NCI-H2196 treated with DMSO at 0.1 percent for 48 hours (cell line): ENCODE results near the gene TPM2.
A peak's percentile ranks its signal among the peaks of the same experiment; 100 is the strongest.

Experiments
- DNase-seq: peaks from one replicate; lab custom pipeline; 2025; ENCODE audit not compliant: unreplicated experiment; lab: John Stamatoyannopoulos, UW

TPM2 gene

GRCh38 chr9:35689542-35690293 lies at the start of gene TPM2:
TSS of gene TPM2 (minus strand) at chr9:35689925. CDS start at chr9:35689817, 108 bp downstream.
- no peak for DNase-seq

- no peak for DNase-seq
These were observed 49.2 kb upstream of the TPM2 start for GRCh38 chr9:35738924-35739323.

- no peak for DNase-seq
These were observed 48.5 kb upstream of the TPM2 start for GRCh38 chr9:35738186-35738585.

GRCh38 chr9:35737143-35737542 lies 47.4 kb upstream of the TPM2 start:
- no peak for DNase-seq

GRCh38 chr9:35736201-35736633 lies 46.5 kb upstream of the TPM2 start:
- peak; percentile 78 for DNase-seq

GRCh38 chr9:35734096-35734495 lies 44.4 kb upstream of the TPM2 start:
- DNase-seq, result no peak

- peak; percentile 26 for DNase-seq
These were observed 43.2 kb upstream of the TPM2 start for GRCh38 chr9:35732800-35733541.

GRCh38 chr9:35732185-35732799 lies 42.6 kb upstream of the TPM2 start, which contains the start of the genes CREB3 and TLN1:
TSS of gene CREB3 (plus strand) at chr9:35732666. CDS start at chr9:35732773, 107 bp downstream.
TSS of gene TLN1 (minus strand) at chr9:35732195. CDS start at chr9:35725694, 6,501 bp downstream.
- DNase-seq, result peak; percentile 100

GRCh38 chr9:35731415-35732184 lies 41.9 kb upstream of the TPM2 start:
- DNase-seq, result no peak

GRCh38 chr9:35730486-35730854 lies 40.7 kb upstream of the TPM2 start:
- no peak for DNase-seq

- peak; percentile 16 for DNase-seq
These were observed 40.2 kb upstream of the TPM2 start for GRCh38 chr9:35729700-35730485.

- DNase-seq, result no peak
These were observed 39.4 kb upstream of the TPM2 start for GRCh38 chr9:35729101-35729500.

GRCh38 chr9:35728041-35728971 lies 38.6 kb upstream of the TPM2 start:
- no peak for DNase-seq

- DNase-seq, result no peak
These were observed 37.9 kb upstream of the TPM2 start for GRCh38 chr9:35727676-35728040.

GRCh38 chr9:35726931-35727330 lies 37.2 kb upstream of the TPM2 start:
- peak; percentile 27 for DNase-seq

GRCh38 chr9:35725362-35725761 lies 35.6 kb upstream of the TPM2 start:
- no peak for DNase-seq

- no peak for DNase-seq
These were observed 34.2 kb upstream of the TPM2 start for GRCh38 chr9:35723908-35724307.

- no peak for DNase-seq
These were observed 33.7 kb upstream of the TPM2 start for GRCh38 chr9:35723426-35723825.

GRCh38 chr9:35719546-35719945 lies 29.8 kb upstream of the TPM2 start:
- DNase-seq, result no peak
